Activated T-cell treated with anti-CD3 and anti-CD28 coated beads for 24 hours (primary cell): Measurements from ENCODE around the gene HELZ.
"Not testable (repeated sequence)": the region's sequence is repeated elsewhere in the genome, so short reads cannot be mapped to it uniquely, and the experiment has no call there.

Experiments used
- DNase-seq: peaks from one replicate; pipeline ENCODE4 v3.0.0-alpha.2; 2020; ENCODE audit warnings: low read depth

The HELZ gene

GRCh38 chr17:67186782-67187181 lies 58.2 kb downstream of the HELZ start:
- DNase-seq, result no peak

- no peak for DNase-seq
Measured at GRCh38 chr17:67183531-67183930, 61.5 kb downstream of the HELZ start.

DNA sequence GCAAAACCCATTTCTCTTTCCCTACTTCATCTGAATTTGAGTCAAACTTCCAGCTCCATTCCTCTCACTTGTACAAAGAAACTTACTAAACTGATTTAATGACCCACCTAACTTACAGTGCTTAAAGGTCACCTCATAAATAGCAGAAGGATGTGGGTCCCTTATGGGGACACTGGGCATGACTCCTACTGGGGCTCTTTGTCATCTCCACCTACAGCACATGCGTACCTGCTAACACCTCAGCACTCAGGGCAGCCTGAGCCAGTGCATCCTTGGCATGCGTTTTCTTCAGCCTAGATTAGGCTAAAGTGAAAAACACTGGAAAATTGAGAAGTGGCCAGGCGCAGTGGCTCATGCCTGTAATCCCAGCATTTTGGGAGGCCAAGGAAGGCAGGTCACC lies 63.2 kb downstream of the HELZ start:
- no peak for DNase-seq

DNA sequence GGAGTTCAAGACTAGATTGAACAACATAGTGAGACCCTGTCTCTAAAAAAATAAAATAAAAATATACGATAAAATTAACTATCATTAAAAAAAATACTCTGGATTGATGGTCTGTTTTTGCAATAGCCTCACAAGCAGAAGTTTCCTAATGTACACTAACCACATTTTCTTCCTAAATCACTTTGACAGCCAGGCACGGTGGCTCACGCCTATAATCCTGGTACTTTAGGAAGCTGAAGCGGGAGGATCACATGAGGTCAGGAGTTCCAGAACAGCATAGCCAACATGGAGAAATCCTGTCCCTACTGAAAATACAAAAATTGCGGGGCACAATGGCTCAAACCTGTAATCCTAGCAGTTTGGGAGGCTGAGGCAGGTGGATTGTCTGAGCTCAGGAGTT lies 64.7 kb downstream of the HELZ start:
- DNase-seq, result no peak

DNA sequence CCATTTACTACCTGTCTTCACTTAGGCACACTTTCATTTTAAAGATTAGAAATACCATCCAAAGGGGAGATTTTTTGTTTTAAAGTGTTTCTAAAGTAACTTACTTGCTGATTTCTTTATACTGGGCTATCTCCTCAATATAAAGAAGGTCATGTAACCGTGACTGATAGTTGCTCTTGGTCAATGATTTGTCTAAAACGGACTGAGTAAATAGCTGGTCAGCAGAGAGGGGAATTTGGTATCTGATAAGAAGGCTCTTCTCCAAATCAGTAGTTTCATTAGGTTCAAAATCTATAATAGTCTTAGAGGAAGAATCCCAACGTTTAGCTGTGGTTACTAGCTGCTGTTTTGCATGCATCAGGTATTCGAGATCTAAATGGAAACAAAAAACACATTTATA lies 66.4 kb downstream of the HELZ start:
- DNase-seq, result no peak

DNA sequence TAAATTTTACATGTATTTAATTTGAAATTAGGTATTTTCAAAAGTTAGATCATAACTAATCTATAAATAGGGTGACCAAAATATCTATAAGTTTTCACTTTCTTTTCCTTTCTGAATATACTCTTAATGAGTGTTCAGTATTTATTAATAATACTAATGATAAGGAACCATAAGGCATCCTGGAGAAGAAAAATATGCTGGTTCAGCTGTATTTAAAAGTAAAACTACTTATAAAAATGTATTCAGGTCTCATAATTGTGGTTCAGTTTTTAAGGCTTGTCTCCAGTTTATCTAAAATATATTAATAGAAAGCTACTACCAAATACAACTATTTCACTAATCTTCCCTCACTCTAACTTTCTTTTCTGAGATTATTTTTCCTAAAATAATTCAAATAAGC lies 67.3 kb downstream of the HELZ start:
- DNase-seq, result no peak

GRCh38 chr17:67174190-67174589 lies 70.8 kb downstream of the HELZ start:
- no peak for DNase-seq

DNA sequence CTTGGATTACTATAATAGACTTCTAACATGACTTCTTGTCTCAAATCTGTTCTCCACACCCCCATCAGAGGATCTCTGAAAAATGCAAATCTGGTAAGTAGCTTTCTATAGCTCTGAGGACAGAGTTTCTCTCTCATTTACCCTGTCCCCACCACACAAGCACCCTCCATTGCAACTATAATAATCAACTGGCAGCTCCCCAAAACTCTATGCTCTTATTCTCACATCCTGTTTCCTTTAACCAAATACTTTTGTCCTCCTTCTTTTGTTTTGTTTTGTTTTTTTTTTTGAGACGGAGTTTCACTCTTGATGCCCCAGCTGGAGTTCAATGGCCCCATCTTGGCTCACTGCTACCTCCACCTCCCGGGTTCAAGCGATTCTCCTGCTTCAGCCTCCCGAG lies 73.4 kb downstream of the HELZ start:
- DNase-seq, result no peak

GRCh38 chr17:67168496-67168895 lies 76.5 kb downstream of the HELZ start:
- DNase-seq, result no peak

DNA sequence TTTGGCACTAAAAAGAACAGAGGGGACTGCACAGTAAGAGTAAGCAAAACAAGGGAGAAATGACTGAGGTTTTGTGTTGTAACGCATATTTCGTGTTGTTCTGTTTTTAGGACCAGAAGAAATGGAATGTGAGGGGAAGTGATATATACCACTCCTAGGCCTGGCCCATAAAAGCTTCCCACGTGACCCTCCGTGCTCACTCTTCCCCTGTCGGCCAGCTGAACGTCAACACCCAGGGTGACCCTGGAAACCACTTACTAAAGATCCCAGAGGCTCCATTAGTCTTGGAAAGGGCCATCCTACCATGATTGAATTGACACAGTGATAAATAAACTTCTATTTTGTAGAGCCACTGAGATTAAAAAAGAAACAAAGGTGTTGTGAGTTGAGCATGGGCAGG lies 79.8 kb downstream of the HELZ start:
- DNase-seq, result no peak

- DNase-seq, result no peak
Measured at GRCh38 chr17:67164302-67164701, 80.7 kb downstream of the HELZ start.

- DNase-seq, result no peak
Measured at GRCh38 chr17:67162771-67163170, 82.2 kb downstream of the HELZ start.

DNA sequence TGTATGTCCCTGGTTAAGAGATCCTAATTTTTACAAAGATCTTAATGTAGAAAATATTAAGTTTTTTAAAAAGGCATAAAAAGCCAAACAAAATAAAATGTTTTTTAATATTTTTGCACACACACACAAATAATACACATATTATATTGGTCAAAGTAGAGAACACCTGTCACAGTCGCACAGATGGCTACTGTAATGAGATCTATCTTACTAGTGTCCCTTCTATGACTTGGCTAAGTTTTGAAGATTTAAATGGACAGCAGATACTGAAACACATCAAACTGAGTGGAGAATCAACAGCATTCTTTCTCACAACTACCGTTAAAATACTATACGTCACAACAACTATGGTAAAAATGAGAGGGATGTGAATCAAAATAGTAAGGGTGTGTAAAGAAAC lies 83.4 kb downstream of the HELZ start:
- no peak for DNase-seq

DNA sequence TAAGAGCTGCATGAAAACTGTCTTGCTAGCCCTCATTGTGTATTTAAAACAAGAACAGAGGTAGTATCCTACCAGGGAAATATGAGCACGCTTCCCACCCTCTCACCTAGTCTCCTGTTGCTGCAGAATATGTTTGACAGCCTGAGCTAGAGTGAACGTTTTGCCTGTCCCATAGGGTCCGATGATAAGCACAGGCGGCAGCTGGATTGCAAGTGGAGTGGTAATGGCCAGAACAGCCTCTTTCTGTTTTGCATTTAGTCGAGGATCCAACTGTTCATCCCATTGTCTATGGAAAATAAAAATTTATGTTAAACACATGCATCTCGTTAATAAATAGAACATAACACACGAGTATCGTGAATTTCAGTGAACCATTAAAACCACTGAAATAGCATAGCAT lies 84.2 kb downstream of the HELZ start:
- no peak for DNase-seq

- DNase-seq, result no peak
Measured at GRCh38 chr17:67157732-67158639, 87.0 kb downstream of the HELZ start.

- no peak for DNase-seq
Measured at GRCh38 chr17:67156269-67157199, 88.5 kb downstream of the HELZ start.

DNA sequence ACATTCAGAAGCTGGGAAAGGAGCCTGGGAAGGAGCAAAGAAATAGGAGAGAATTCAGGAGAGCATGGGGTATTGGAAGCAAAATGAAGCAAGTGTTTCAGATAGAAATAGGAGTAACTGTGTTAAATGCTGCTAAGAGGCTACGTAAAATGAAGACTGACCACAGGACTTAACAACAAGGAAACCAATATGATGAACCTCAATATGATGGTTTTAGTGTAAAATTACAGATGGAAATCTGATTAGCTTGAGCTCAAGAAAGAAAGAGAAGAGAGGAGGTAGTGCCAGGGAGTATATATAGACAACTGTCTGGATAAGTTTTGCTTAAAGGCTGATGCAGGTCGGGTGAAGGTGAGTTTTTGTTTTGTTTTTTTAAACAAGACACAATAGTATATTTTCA lies 92.2 kb downstream of the HELZ start:
- no peak for DNase-seq

GRCh38 chr17:67151717-67152116 lies 93.3 kb downstream of the HELZ start:
- DNase-seq, result no peak

DNA sequence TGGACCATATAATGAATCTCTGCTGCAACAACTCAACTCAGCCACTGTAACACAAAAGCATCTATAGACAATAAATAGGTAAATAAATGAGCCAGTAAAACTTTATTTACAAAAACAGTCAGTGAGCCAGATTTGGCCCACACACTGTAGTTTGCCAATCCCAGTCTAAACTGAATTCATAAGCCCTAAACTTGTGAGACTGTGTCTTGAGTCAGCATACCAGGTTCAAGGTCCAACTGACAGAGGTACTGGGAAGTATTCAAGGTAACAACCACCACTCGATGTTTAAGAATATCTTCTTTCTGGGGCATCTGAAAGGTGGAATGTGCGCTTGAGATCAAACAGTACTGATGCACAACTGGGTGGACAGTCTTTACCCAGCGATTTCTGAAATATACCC lies 94.2 kb downstream of the HELZ start:
- no peak for DNase-seq

DNA sequence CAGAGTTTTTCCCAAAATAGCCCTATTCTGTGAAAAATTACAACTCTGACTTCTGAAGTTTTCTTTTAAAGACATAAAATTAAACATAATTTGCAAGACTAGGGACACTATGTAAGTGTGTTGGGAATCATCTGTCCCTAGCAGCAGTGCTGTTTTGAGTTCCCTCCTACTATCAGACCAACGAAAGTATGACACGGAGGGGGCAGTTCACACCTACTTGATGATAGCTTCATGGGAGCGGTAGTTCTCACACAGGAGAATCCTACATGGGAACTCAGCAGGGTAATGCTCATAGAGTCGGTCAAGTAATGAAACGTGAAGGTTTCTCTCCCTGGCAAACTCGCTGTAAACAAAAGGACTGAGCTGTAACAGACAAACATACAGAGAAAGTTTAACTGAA lies 96.6 kb downstream of the HELZ start:
- no peak for DNase-seq

GRCh38 chr17:67145183-67145805 lies 99.7 kb downstream of the HELZ start:
- no peak for DNase-seq

GRCh38 chr17:67143318-67143717 lies 101.7 kb downstream of the HELZ start:
- no peak for DNase-seq

- not testable (repeated sequence) for DNase-seq
Measured at GRCh38 chr17:67142030-67142429, 103.0 kb downstream of the HELZ start.
